ENCODE results near the gene SARS2.
"Not testable (repeated sequence)": the region's sequence is repeated elsewhere in the genome, so short reads cannot be mapped to it uniquely, and the experiment has no call there.

The SARS2 gene

GRCh38 chr19:38900202-38900629, 30.3 kb downstream of the SARS2 start:
- H3K27me3 Mint-ChIP-seq: no peaks in the 10 kb centered on the region
- intact Hi-C loops (cut with micrococcal nuclease): no loop called here
- H3K4me3 Mint-ChIP-seq: peak overlapping the region; percentile 90
- peaks cover 43% of the 10 kb centered on the region for H3K4me1 Mint-ChIP-seq (ENCODE audit: low read depth)
- H3K36me3 Mint-ChIP-seq (ENCODE audit: low read depth): peaks cover 52% of the 10 kb centered on the region
- H3K9me3 Mint-ChIP-seq: no peaks in the 10 kb centered on the region
- H3K27ac Mint-ChIP-seq: peak overlapping the region; percentile 89

- no peaks in the 10 kb centered on the region for H3K9me3 Mint-ChIP-seq
- peaks cover 52% of the 10 kb centered on the region for H3K36me3 Mint-ChIP-seq (ENCODE audit: low read depth)
- H3K27ac Mint-ChIP-seq: peak within 1 kb of the TSS; percentile 89
- intact Hi-C loops (cut with micrococcal nuclease): loop anchor here (1.0 to 5.0 kb wide), 3 partner anchors 31 to 67 kb away; partner anchors contain the start of genes ECH1, MRPS12 and SARS2
- H3K27me3 Mint-ChIP-seq: no peaks in the 10 kb centered on the region
- H3K4me3 Mint-ChIP-seq: peak within 1 kb of the TSS; percentile 90
- peaks cover 43% of the 10 kb centered on the region for H3K4me1 Mint-ChIP-seq (ENCODE audit: low read depth)
Measured at GRCh38 chr19:38899447-38900201, 30.9 kb downstream of the SARS2 start, which contains the start of the genes NFKBIB and SIRT2. NFKBIB (plus strand) TSS chr19:38899969; CDS start chr19:38900033, 64 bp downstream. SIRT2 (minus strand) TSS chr19:38899618; CDS start chr19:38899521, 97 bp downstream.

GRCh38 chr19:38898788-38899446, 31.6 kb downstream of the SARS2 start:
- Mint-ChIP-seq H3K27me3 (no peaks in the 10 kb centered on the region), H3K4me1 (ENCODE audit: low read depth) (peaks cover 43% of the 10 kb centered on the region), H3K9me3 (no peaks in the 10 kb centered on the region), H3K27ac (peak overlapping the region; percentile 89), H3K4me3 (peak overlapping the region; percentile 90), H3K36me3 (ENCODE audit: low read depth) (peaks cover 52% of the 10 kb centered on the region)
- intact Hi-C loops (cut with micrococcal nuclease): loop anchor here (1.0 to 5.0 kb wide), 3 partner anchors 31 to 67 kb away; partner anchors contain the start of genes ECH1, MRPS12 and SARS2

- intact Hi-C loops (cut with micrococcal nuclease): loop anchor here (5.0 kb wide), 1 partner anchor 63 kb away; the partner anchor contains the start of gene ECH1
- Mint-ChIP-seq H3K4me1 (ENCODE audit: low read depth) (peaks cover 22% of the 10 kb centered on the region), H3K36me3 (ENCODE audit: low read depth) (peaks cover 71% of the 10 kb centered on the region), H3K27ac (peak overlapping the region; percentile 6), H3K9me3 (no peaks in the 10 kb centered on the region), H3K27me3 (no peaks in the 10 kb centered on the region), H3K4me3 (no peak overlapping the region)
Measured at GRCh38 chr19:38894968-38895367, 35.6 kb downstream of the SARS2 start.

GRCh38 chr19:38893341-38893771, 37.2 kb downstream of the SARS2 start:
- H3K4me1 Mint-ChIP-seq (ENCODE audit: low read depth): peaks cover 14% of the 10 kb centered on the region
- H3K36me3 Mint-ChIP-seq (ENCODE audit: low read depth): peaks cover 75% of the 10 kb centered on the region
- H3K4me3 Mint-ChIP-seq: no peak overlapping the region
- no peaks in the 10 kb centered on the region for H3K27me3 Mint-ChIP-seq
- no peak overlapping the region for H3K27ac Mint-ChIP-seq
- intact Hi-C loops (cut with micrococcal nuclease): no loop called here
- H3K9me3 Mint-ChIP-seq: no peaks in the 10 kb centered on the region

- Mint-ChIP-seq H3K9me3 (no peaks in the 10 kb centered on the region), H3K27ac (no peak overlapping the region), H3K4me1 (ENCODE audit: low read depth) (peaks cover 9% of the 10 kb centered on the region), H3K27me3 (no peaks in the 10 kb centered on the region), H3K4me3 (no peak overlapping the region), H3K36me3 (ENCODE audit: low read depth) (peaks cover 80% of the 10 kb centered on the region)
- intact Hi-C loops (cut with micrococcal nuclease): no loop called here
Measured at GRCh38 chr19:38892841-38893240, 37.7 kb downstream of the SARS2 start.

- Mint-ChIP-seq H3K27ac (peak overlapping the region; percentile 55), H3K27me3 (no peaks in the 10 kb centered on the region), H3K36me3 (ENCODE audit: low read depth) (peaks cover 91% of the 10 kb centered on the region), H3K4me1 (ENCODE audit: low read depth) (peaks cover 5% of the 10 kb centered on the region), H3K4me3 (no peak overlapping the region), H3K9me3 (no peaks in the 10 kb centered on the region)
- intact Hi-C loops (cut with micrococcal nuclease): no loop called here
Measured at GRCh38 chr19:38891771-38892170, 38.8 kb downstream of the SARS2 start.

GRCh38 chr19:38890686-38891085, 39.9 kb downstream of the SARS2 start:
- peaks cover 96% of the 10 kb centered on the region for H3K36me3 Mint-ChIP-seq (ENCODE audit: low read depth)
- H3K4me3 Mint-ChIP-seq: no peak overlapping the region

GRCh38 chr19:38889803-38890202, 40.8 kb downstream of the SARS2 start:
- H3K27ac Mint-ChIP-seq: no peak overlapping the region
- no peaks in the 10 kb centered on the region for H3K4me1 Mint-ChIP-seq (ENCODE audit: low read depth)
- H3K4me3 Mint-ChIP-seq: no peak overlapping the region
- H3K36me3 Mint-ChIP-seq (ENCODE audit: low read depth): peaks cover 96% of the 10 kb centered on the region
- H3K9me3 Mint-ChIP-seq: no peaks in the 10 kb centered on the region
- H3K27me3 Mint-ChIP-seq: no peaks in the 10 kb centered on the region
- intact Hi-C loops (cut with micrococcal nuclease): no loop called here

More at GRCh38 chr19:38890686-38891085, 39.9 kb downstream of the SARS2 start:
- no peaks in the 10 kb centered on the region for H3K27me3 Mint-ChIP-seq
- intact Hi-C loops (cut with micrococcal nuclease): no loop called here
- H3K4me1 Mint-ChIP-seq (ENCODE audit: low read depth): peaks cover 1% of the 10 kb centered on the region
- no peak overlapping the region for H3K27ac Mint-ChIP-seq
- no peaks in the 10 kb centered on the region for H3K9me3 Mint-ChIP-seq

- H3K9me3 Mint-ChIP-seq: no peaks in the 10 kb centered on the region
- peaks cover 94% of the 10 kb centered on the region for H3K36me3 Mint-ChIP-seq (ENCODE audit: low read depth)
- intact Hi-C loops (cut with micrococcal nuclease): no loop called here
- no peak overlapping the region for H3K4me3 Mint-ChIP-seq
- no peak overlapping the region for H3K27ac Mint-ChIP-seq
- no peaks in the 10 kb centered on the region for H3K4me1 Mint-ChIP-seq (ENCODE audit: low read depth)
- H3K27me3 Mint-ChIP-seq: no peaks in the 10 kb centered on the region
Measured at GRCh38 chr19:38888876-38889275, 41.7 kb downstream of the SARS2 start.

- H3K4me1 Mint-ChIP-seq (ENCODE audit: low read depth); H3K27me3 Mint-ChIP-seq; H3K9me3 Mint-ChIP-seq; H3K27ac Mint-ChIP-seq; H3K4me3 Mint-ChIP-seq; intact Hi-C loops (cut with micrococcal nuclease): not testable (repeated sequence)
- peaks cover 97% of the 10 kb centered on the region for H3K36me3 Mint-ChIP-seq (ENCODE audit: low read depth)
Measured at GRCh38 chr19:38884691-38885090, 45.9 kb downstream of the SARS2 start.

- peaks cover 9% of the 10 kb centered on the region for H3K4me1 Mint-ChIP-seq (ENCODE audit: low read depth)
- no peak overlapping the region for H3K27ac Mint-ChIP-seq
- H3K36me3 Mint-ChIP-seq (ENCODE audit: low read depth): peaks cover 95% of the 10 kb centered on the region
- no peaks in the 10 kb centered on the region for H3K27me3 Mint-ChIP-seq
- intact Hi-C loops (cut with micrococcal nuclease): no loop called here
- no peaks in the 10 kb centered on the region for H3K9me3 Mint-ChIP-seq
- H3K4me3 Mint-ChIP-seq: no peak overlapping the region
Measured at GRCh38 chr19:38883286-38883685, 47.3 kb downstream of the SARS2 start.

- Mint-ChIP-seq H3K27ac (no peak overlapping the region), H3K36me3 (ENCODE audit: low read depth) (peaks cover 74% of the 10 kb centered on the region), H3K27me3 (no peaks in the 10 kb centered on the region), H3K4me1 (ENCODE audit: low read depth) (peaks cover 19% of the 10 kb centered on the region), H3K9me3 (no peaks in the 10 kb centered on the region), H3K4me3 (no peak overlapping the region)
- intact Hi-C loops (cut with micrococcal nuclease): no loop called here
Measured at GRCh38 chr19:38880882-38881609, 49.5 kb downstream of the SARS2 start.

All from dendritic cell treated with granulocyte-macrophage colony-stimulating factor and Interleukin-4, amounts not matched to agents 40 ng/mL and 50 ng/mL, for 4 days (primary cell).